Astrocyte (in vitro differentiated cells and primary cell): ENCODE measurements around the gene CES2. TPM values are rescaled to one million over a fixed set of nuclear protein-coding genes. Genes with fewer than 3 reads are reported as not detected.

Experiments
- DNase-seq: peaks from one replicate; pipeline ENCODE4 v3.0.0-alpha.2; 2010; ENCODE audit warnings: low read depth
- FAIRE-seq: peaks from 2 replicates; lab custom pipeline; 2011; peaks lifted over from hg19 to GRCh38; lab: Jason Lieb, UNC
- H2AFZ ChIP-seq: 2 replicates; pipeline ENCODE4 v1.6.0; 2012; ENCODE audit warnings: low read depth, low read length, inconsistent platforms
- H3K27ac ChIP-seq: 2 replicates; pipeline ENCODE4 v1.5.1; 2011; ENCODE audit warnings: low read depth, low read length, inconsistent platforms
- H3K27me3 ChIP-seq: 2 replicates; pipeline ENCODE4 v1.6.0; 2011; ENCODE audit warnings: low read length, inconsistent platforms; ENCODE audit not compliant: insufficient read depth
- H3K36me3 ChIP-seq: 2 replicates; pipeline ENCODE4 v1.5.1; 2011; ENCODE audit warnings: low read length, inconsistent platforms; ENCODE audit not compliant: insufficient read depth
- H3K4me1 ChIP-seq: 2 replicates; pipeline ENCODE4 v1.5.1; 2011; ENCODE audit warnings: low read length, inconsistent platforms; ENCODE audit not compliant: insufficient read depth
- H3K4me2 ChIP-seq: 2 replicates; pipeline ENCODE4 v1.6.0; 2012; ENCODE audit warnings: low read length, inconsistent platforms
- H3K4me3 ChIP-seq: 2 replicates; pipeline ENCODE4 v1.5.1; 2011; ENCODE audit warnings: low read depth, mild to moderate bottlenecking, low read length, inconsistent platforms; ENCODE audit not compliant: insufficient read depth
- H3K79me2 ChIP-seq: 2 replicates; pipeline ENCODE4 v1.6.0; 2012; ENCODE audit warnings: mild to moderate bottlenecking, low read length, inconsistent platforms; ENCODE audit not compliant: insufficient read depth
- H3K9ac ChIP-seq: 2 replicates; pipeline ENCODE4 v1.6.0; 2012; ENCODE audit warnings: mild to moderate bottlenecking, low read length, inconsistent platforms
- H3K9me3 ChIP-seq: 2 replicates; pipeline ENCODE4 v1.5.1; 2012; ENCODE audit warnings: low read depth, mild to moderate bottlenecking, low read length, inconsistent platforms; ENCODE audit not compliant: insufficient read depth
- H4K20me1 ChIP-seq: 2 replicates; pipeline ENCODE4 v1.6.0; 2012; ENCODE audit warnings: low read length, inconsistent platforms; ENCODE audit not compliant: insufficient read depth
- H3K27ac Mint-ChIP-seq: one replicate; pipeline ENCODE4 v1.8.0; 2021; ENCODE audit warnings: mild to moderate bottlenecking, mixed read lengths; ENCODE audit not compliant: unreplicated experiment
- H3K27me3 Mint-ChIP-seq: one replicate; pipeline ENCODE4 v1.8.0; 2021; ENCODE audit warnings: low read depth, mixed read lengths; ENCODE audit not compliant: unreplicated experiment
- H3K36me3 Mint-ChIP-seq: one replicate; pipeline ENCODE4 v1.8.0; 2021; ENCODE audit warnings: low read depth, mixed read lengths; ENCODE audit not compliant: unreplicated experiment
- H3K4me1 Mint-ChIP-seq: one replicate; pipeline ENCODE4 v1.8.0; 2021; ENCODE audit warnings: low read depth, mixed read lengths; ENCODE audit not compliant: unreplicated experiment
- H3K4me3 Mint-ChIP-seq: one replicate; pipeline ENCODE4 v1.8.0; 2021; ENCODE audit warnings: mild to moderate bottlenecking, moderate library complexity, mixed read lengths; ENCODE audit not compliant: unreplicated experiment
- H3K9me3 Mint-ChIP-seq: one replicate; pipeline ENCODE4 v1.8.0; 2021; ENCODE audit warnings: mild to moderate bottlenecking, mixed read lengths; ENCODE audit not compliant: unreplicated experiment
- CTCF ChIP-seq: IDR thresholded peaks from 2 replicates; pipeline ENCODE4 v1.5.1; 2011; ENCODE audit warnings: low read depth, mild to moderate bottlenecking, inconsistent platforms, low read length, moderate library complexity; ENCODE audit not compliant: insufficient read depth
- EZH2 ChIP-seq: IDR thresholded peaks from 2 replicates; pipeline ENCODE4 v1.6.1; 2012; ENCODE audit warnings: mild to moderate bottlenecking, low read length, inconsistent platforms; ENCODE audit not compliant: insufficient read depth
- total RNA-seq: library from RNA; stranded (reverse); gene quantifications from 2 replicates; pipeline ENCODE4 v1.2.1, GENCODE V29; 2021

Gene CES2
- total RNA-seq, 1 donor from 2014 or later: 28.8 TPM

GRCh38 chr16:66890799-66891198, 44.5 kb upstream of the CES2 start:
- Mint-ChIP-seq H3K9me3 (no peaks in the 10 kb centered on the region), H3K36me3 (peaks cover 3% of the 10 kb centered on the region), H3K4me1 (peaks cover 10% of the 10 kb centered on the region), H3K27ac (no peak overlapping the region), H3K27me3 (peaks cover 2% of the 10 kb centered on the region), H3K4me3 (no peak overlapping the region)
- Histone ChIP-seq H3K9me3 (no peaks in the 10 kb centered on the region), H3K27ac (no peak overlapping the region), H3K9ac (no peak overlapping the region), H2AFZ (no peak overlapping the region), H3K4me3 (no peak overlapping the region), H3K79me2 (no peaks in the 10 kb centered on the region), H3K4me2 (no peak overlapping the region), H4K20me1 (peaks cover 28% of the 10 kb centered on the region), H3K4me1 (peaks cover 3% of the 10 kb centered on the region), H3K36me3 (peaks cover under 1% of the 10 kb centered on the region), H3K27me3 (no peaks in the 10 kb centered on the region)
- FAIRE-seq: no peak
- TF ChIP-seq EZH2 (no peak), CTCF (no peak)
- DNase-seq: no peak

- Histone ChIP-seq H3K9me3 (no peaks in the 10 kb centered on the region), H3K79me2 (no peaks in the 10 kb centered on the region), H3K9ac (no peak overlapping the region), H2AFZ (no peak overlapping the region), H3K27ac (no peak overlapping the region), H3K4me2 (no peak overlapping the region), H4K20me1 (peaks cover 24% of the 10 kb centered on the region), H3K4me3 (no peak overlapping the region), H3K27me3 (no peaks in the 10 kb centered on the region), H3K4me1 (peaks cover 3% of the 10 kb centered on the region), H3K36me3 (no peaks in the 10 kb centered on the region)
- Mint-ChIP-seq H3K9me3 (no peaks in the 10 kb centered on the region), H3K4me3 (no peak overlapping the region), H3K27me3 (peaks cover 4% of the 10 kb centered on the region), H3K36me3 (peaks cover 3% of the 10 kb centered on the region), H3K4me1 (peaks cover 6% of the 10 kb centered on the region), H3K27ac (no peak overlapping the region)
- DNase-seq (no peak), FAIRE-seq (no peak)
- no peak for TF ChIP-seq EZH2
- no peak for TF ChIP-seq CTCF
These were observed 44.0 kb upstream of the CES2 start for GRCh38 chr16:66891360-66891759.

- H3K27ac Mint-ChIP-seq: no peak overlapping the region
- TF ChIP-seq CTCF (no peak), EZH2 (no peak)
- H3K9me3 ChIP-seq: no peaks in the 10 kb centered on the region
- peaks cover 3% of the 10 kb centered on the region for H3K36me3 Mint-ChIP-seq
- peaks cover 4% of the 10 kb centered on the region for H3K27me3 Mint-ChIP-seq
- DNase-seq (no peak), FAIRE-seq (no peak)
- H3K4me3 Mint-ChIP-seq: no peak overlapping the region
- H3K27me3 ChIP-seq: no peaks in the 10 kb centered on the region
- H2AFZ ChIP-seq: no peak overlapping the region
- peaks cover 1% of the 10 kb centered on the region for H3K4me1 Mint-ChIP-seq
- H3K9ac ChIP-seq: no peak overlapping the region
- H3K4me2 ChIP-seq: no peak overlapping the region
- peaks cover 20% of the 10 kb centered on the region for H4K20me1 ChIP-seq
- H3K36me3 ChIP-seq: no peaks in the 10 kb centered on the region
- H3K4me1 ChIP-seq: peaks cover 3% of the 10 kb centered on the region
- H3K4me3 ChIP-seq: no peak overlapping the region
- no peaks in the 10 kb centered on the region for H3K9me3 Mint-ChIP-seq
- no peaks in the 10 kb centered on the region for H3K79me2 ChIP-seq
- no peak overlapping the region for H3K27ac ChIP-seq
These were observed 43.5 kb upstream of the CES2 start for GRCh38 chr16:66891797-66892196.
